Hepatocyte (in vitro differentiated cells): ENCODE measurements around the gene FBXW5.

Experiments
- CTCF ChIP-seq: fragments of 200-600 bp; sonication (generic); IDR thresholded peaks from 2 replicates; pipeline ENCODE4 v1.5.1; 2016; ENCODE audit warnings: antibody characterized with exemption, mild to moderate bottlenecking; ENCODE audit not compliant: poor library complexity
- EZH2 ChIP-seq: fragments of 200-600 bp; sonication (generic); IDR thresholded peaks from 2 replicates; pipeline ENCODE4 v1.6.1; 2016; ENCODE audit warnings: antibody characterized with exemption, mild to moderate bottlenecking, borderline replicate concordance

GRCh38 chr9:136969150-136969549 is 24.6 kb upstream of the FBXW5 start:
- TF ChIP-seq CTCF (no peak), EZH2 (no peak)
